Epidermal melanocyte (primary cell): ENCODE measurements around the gene DNAH14.

Experiments used
- DNase-seq: peaks from one replicate; pipeline ENCODE4 v3.0.0; 2011; ENCODE audit warnings: low spot score; ENCODE audit not compliant: insufficient read length

The DNAH14 gene

GRCh38 chr1:225426395-225427234, 497.1 kb downstream of the DNAH14 start:
- DNase-seq, result no peak

- DNase-seq, result no peak
Observed at GRCh38 chr1:225427235-225428067, 498.0 kb downstream of the DNAH14 start, which contains the start of gene LBR. TSS of gene LBR (minus strand) at chr1:225428038. CDS start at chr1:225424075, 3,963 bp downstream.

- DNase-seq, result peak; percentile 89
Observed at GRCh38 chr1:225428068-225428880, 498.8 kb downstream of the DNAH14 start.

GRCh38 chr1:225428881-225429455, 499.5 kb downstream of the DNAH14 start:
- no peak for DNase-seq

- no peak for DNase-seq
Observed at GRCh38 chr1:225430301-225430700, 500.8 kb downstream of the DNAH14 start.

- DNase-seq, result no peak
Observed at GRCh38 chr1:225431081-225431863, 501.8 kb downstream of the DNAH14 start.

- DNase-seq, result no peak
Observed at GRCh38 chr1:225434046-225434445, 504.6 kb downstream of the DNAH14 start.

- DNase-seq, result no peak
Observed at GRCh38 chr1:225435076-225435475, 505.6 kb downstream of the DNAH14 start.

GRCh38 chr1:225435487-225435886, 506.0 kb downstream of the DNAH14 start:
- DNase-seq, result no peak

GRCh38 chr1:225435957-225436392, 506.5 kb downstream of the DNAH14 start:
- DNase-seq, result no peak

GRCh38 chr1:225437710-225438437, 508.4 kb downstream of the DNAH14 start:
- no peak for DNase-seq

GRCh38 chr1:225440380-225441221, 511.1 kb downstream of the DNAH14 start:
- no peak for DNase-seq

- no peak for DNase-seq
Observed at GRCh38 chr1:225441314-225442122, 512.0 kb downstream of the DNAH14 start.

GRCh38 chr1:225442123-225442505, 512.6 kb downstream of the DNAH14 start:
- DNase-seq, result no peak

- DNase-seq, result no peak
Observed at GRCh38 chr1:225445639-225446594, 516.4 kb downstream of the DNAH14 start.

- DNase-seq, result no peak
Observed at GRCh38 chr1:225446595-225446960, 517.1 kb downstream of the DNAH14 start.
